ENCODE results near the gene CCK. TPM values are rescaled to one million over a fixed set of nuclear protein-coding genes. Genes with fewer than 3 reads are reported as not detected.
"Not testable (repeated sequence)": the region's sequence is repeated elsewhere in the genome, so short reads cannot be mapped to it uniquely, and the experiment has no call there.

Gene CCK, protein sequence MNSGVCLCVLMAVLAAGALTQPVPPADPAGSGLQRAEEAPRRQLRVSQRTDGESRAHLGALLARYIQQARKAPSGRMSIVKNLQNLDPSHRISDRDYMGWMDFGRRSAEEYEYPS
- polyA plus RNA-seq (2013, experiment 1 of 2; ENCODE audit: insufficient read length): not detected
- not detected for polyA plus RNA-seq (2013, experiment 2 of 2; ENCODE audit: insufficient read length)

DNA sequence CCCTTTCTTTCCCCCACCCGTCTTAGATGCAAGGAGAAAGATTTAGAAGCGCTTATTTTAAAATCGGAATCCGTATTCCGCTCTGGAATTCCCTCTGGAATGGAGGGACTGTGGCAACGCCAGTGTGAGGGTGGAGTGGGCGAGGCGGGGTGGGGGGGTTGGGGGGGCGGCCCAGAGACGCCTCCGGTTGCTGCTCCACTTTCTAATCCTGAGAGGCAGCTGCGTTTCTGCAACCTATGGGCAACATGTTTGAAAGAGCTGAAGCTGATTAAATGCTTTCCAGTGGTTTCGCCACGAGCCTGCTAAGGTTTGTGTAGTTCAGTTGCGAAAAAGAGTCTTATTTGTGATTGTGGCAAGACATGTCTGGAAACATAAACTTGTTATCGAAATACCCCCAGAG is at the start of gene CCK:
Gene CCK, minus strand, starts transcription at position 101 of the 400 bp plus-strand sequence. CDS start 2,555 bp downstream, outside the sequence.
- no peak for DNase-seq

DNA sequence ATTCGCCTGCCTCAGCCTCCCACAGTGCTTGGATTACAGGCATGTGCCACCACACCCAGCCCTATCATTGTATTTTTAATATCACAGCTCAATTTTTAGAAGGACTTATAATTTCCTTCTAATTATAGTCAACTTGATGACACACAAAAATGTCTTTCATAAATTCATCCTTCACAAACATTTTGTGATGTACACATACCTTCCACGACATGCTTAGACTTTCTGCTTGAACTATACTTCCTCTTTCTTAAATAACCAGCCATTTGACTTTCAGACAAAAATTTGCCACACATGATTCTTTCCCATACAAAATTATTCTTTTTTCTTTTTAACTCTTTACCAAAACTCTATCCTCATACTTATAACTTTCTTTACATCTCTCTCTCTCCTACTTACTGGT is 48.4 kb upstream of the CCK start:
- no peak for DNase-seq

DNA sequence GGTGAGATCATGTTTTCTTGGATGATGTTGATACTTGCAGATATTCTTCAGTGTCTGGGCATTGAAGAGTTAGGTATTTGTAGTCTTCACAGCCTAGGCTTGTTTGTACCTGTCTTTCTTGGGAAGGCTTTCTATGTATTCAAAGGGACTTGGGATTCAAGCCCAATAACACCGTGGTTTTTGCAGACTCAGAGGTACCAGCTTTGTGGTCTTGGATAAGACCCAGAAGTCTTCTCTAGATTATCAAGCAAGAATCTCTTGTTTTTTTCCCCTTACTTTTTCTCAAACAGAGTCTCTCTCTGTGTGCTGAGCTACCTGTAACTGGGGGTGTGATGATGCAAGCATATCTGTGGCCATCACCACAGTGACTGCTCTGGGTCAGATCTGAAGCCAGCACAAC is 42.7 kb upstream of the CCK start:
- DNase-seq: no peak

DNA sequence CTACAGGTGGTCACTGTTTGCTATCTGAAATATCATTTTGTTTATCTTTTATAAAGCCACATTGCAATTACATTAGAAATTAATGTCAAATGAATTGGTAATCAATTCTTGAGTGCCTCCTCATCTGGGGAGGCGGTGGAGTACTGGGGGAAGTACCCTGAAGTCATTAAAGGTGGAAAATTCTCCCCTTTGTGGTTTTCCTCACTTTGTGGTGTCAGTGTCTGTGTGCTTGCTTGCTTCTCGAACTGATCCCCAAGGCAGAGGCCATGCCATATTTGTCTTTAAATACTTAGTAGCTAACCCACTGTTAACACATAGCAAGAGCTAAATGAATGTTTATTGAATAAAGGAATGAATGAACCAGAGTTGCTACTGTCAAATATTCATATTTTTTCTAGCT is 40.5 kb upstream of the CCK start:
- no peak for DNase-seq

DNA sequence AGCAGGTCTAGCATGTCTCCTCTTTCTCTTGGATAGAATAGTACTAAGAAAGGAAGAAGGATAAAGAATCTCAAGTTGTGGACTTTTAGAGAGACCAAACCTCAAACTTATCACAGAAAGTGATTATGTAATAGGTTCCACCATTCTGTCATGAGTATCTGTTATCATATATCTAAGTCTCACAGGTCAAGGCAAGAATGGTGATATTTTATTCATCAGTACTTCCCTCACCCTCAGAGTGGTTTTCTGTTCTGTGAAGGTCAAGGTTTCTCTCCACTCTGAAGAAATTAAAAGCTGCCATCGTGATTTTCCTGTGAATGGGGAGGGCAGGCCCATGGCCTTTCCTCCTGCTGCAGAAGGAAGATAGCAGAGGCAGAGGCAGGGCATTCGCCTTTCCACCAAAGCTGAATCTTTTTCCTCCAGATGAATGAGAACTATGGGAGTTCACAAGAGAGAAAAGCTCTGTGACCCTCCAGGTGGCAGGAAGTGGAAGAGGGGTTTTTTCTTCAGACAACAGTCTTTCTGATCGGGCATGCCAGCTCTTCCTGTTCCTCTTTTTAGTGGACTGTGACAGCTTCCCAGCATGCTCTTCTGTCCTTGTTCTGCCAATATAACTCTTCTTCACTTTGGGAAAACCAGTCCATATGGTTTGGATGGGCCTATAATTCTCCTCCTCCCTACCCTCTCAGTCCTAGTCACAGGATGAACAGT is 37.1 kb upstream of the CCK start:
- no peak for DNase-seq

GRCh38 chr3:42301446-42302175 is 35.6 kb upstream of the CCK start:
- peak; percentile 23 for DNase-seq

GRCh38 chr3:42300778-42301177 is 34.8 kb upstream of the CCK start:
- no peak for DNase-seq

DNA sequence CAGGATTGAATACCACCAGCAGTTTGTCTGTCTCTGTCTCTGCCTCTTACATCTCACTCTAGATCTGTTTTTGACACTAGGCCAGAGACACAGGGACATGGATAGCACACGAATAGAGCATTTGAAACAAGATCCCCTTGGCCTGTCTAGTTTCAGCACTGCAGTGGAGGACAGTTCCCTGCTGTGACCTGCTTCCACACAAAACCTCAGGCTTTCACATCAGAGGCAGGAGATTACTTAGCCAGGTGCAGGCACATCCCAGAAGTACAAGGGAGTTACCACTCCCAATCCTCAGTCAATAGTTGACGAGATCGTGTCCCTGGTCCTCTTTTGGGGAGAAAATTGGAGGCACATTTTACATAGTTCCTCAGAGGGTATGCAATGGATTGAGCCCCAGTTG is 34.0 kb upstream of the CCK start:
- peak; percentile 42 for DNase-seq

GRCh38 chr3:42298259-42298658 is 32.3 kb upstream of the CCK start:
- DNase-seq: no peak

DNA sequence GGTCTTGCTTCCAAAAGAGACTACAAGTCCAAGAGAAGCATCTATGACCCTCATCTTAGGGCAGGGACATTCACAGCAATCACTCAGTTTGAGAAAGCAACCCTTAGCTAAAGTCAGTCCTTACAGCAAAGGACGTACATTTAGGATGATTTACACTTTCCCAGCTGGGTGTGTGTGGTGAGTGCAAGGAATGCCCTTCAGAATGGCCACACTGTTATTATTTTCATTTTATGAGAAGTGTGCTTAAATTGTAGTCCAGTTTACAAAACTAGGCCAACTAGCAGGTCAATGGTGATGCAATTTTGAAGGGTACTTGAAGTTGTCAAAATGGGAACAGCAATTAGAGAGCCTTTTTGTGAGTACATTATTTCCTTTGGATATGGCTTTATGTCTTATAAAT is 26.0 kb upstream of the CCK start:
- DNase-seq: no peak

DNA sequence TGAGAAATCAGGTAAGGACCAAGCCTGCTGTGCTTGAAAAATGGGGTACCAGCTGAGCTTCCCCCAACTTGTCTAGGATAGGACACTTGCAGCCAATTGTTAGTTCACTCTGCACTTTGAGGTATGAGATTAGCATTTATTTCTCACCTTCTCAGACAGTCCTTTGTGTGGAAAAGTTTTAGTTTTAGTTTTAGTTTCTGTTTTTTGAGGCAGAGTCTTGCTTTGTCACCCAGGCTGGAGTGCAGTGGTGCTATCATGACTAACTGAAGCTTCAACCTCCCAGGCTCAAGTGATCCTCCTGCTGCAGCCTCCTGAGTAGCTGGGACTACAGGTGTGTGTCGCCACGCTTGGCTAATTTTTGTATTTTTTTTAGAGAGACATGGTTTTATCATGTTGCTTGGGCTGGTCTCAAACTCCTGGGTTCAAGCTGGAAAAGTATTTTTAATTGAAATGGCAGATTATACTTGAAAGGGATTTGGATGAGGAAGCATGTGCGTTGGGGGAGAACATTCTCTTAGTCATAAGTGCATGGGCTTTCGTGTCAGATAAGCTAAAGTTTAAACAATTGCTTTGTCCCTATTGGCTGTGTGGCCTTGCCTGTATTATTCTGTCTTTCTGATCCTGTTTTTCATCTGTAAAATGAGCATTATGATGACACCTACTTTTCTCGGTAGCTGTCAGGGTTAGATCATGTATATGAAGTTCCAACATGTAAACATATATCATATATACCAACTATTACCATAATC is 25.2 kb upstream of the CCK start:
- no peak for DNase-seq

- DNase-seq: no peak
Observed at GRCh38 chr3:42289026-42289425, 23.0 kb upstream of the CCK start.

DNA sequence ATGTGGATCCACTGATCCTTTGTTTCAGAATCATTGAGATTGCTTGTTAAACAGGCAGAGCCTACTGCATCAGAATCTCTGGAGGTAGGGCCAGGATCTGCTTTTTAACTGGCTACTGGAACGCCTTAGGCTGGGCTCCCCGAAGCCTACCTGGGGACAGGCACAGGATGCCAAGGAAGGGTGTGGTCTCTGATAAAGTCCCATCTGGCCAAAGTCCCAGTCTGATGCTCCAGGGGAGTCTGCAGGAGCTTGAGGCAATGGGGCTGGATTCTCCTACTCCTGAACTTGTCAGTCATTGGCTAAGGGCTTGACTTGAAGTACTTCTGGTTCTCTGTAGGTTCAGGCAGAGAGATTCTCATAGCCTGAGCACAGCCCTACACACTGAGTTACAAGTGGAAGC is 22.4 kb upstream of the CCK start:
- no peak for DNase-seq

GRCh38 chr3:42287423-42287822 is 21.4 kb upstream of the CCK start:
- not testable (repeated sequence) for DNase-seq

DNA sequence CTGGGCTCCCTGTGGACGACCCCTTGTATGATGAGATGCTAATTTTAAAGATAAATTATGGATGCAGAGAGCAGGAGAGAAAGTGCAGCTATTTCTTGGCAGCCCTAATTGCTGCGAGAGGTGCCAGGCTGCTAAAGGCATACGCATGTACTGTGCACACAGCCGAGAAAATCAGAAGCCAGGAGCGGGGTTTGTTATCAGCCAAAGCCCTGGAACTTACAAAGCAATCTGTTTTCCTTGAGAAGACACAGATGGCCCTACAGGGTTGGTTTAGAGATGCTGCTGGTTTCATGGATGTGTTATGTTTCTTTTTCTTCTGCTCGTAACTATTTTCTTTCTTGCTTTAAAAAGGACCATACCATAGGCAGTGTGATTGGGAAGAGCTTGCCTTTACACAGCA is 11.7 kb upstream of the CCK start:
- no peak for DNase-seq

DNA sequence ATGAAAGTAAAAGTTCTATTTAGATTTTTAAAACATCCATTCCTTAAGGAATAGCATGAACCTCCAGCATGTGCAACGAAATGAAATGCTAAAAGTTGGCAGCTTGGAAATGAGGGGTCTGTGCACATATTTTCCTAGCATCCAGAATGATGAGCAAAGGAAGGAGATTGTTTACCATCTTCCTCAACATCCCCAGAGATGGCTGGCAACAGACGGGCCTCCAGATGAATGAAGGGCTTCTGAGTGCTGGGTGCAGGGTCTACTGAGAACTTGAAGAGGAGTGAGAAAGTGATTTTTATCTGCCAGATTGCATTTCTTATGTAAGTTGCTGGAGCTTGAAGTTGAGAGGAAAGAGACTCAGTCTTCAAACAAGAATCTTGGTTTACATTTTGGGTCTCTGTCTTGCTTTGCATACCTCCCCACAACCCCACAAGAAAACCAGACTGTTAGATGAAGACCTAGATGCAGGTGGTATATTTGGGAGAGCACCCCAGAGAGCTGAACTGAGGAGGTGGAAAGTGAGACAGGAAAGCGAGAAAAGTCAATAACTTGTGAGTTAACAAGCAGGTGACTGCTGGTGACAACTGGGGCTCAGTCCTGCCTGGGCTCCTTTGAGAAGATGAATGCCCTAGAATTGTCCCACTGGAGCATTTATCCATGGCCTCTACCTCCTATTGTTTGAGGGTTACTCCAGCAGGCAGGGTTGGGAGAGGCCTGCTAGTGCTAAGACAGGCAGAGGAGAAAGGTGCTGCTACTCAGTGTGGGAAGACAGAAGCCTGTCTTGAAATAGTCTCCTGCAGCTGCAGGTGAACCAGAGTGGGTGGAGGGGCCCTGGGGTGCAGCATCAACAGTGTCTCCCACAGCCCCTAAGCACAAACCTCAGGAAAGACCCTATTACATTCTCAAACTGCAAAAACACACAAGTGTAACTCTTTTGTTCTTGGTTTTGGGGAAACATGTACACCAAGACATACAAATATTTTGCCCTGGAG is 10.5 kb upstream of the CCK start:
- no peak for DNase-seq

- DNase-seq: no peak
Observed at GRCh38 chr3:42275217-42275616, 9.2 kb upstream of the CCK start.

GRCh38 chr3:42274266-42274665 is 8.3 kb upstream of the CCK start:
- DNase-seq: no peak

DNA sequence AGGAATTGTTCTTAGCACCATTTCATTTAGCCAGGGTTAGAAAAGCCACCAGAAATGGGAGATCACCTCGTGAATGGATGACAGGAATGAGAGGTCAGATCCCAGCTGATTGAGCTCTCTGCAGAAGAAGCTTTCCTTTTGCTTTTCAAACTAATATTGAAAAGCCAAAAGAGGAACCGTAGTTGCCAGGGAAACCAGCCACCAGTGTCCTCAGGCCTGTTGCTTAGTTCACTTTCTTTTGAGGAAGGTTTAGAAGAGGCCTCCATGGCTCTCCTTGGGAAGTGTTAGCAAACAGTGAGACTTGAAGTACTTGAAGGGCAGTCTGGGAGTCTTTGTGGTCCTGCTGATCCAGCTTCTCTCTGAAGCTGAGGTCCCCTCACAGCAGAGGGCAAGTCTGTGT is 7.4 kb upstream of the CCK start:
- DNase-seq: no peak

DNA sequence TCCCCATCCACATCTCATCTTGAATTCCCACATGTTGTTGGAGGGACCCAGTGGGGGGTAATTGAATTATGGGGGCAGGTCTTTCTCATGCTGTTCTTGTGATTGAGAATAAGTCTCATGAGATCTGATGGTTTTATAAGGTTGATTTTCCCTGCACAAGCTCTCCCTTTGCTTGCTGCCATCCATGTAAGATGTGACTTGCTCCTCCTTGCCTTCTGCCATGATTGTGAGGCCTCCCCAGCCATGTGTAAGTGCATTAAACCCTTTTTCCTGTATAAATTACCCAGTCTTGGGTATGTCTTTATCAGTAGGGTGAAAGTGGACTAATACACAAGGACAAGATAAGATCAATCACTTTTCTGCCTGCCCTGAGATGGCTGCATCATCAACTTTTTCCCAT is 5.8 kb upstream of the CCK start:
- DNase-seq: no peak

GRCh38 chr3:42270561-42270960 is 4.6 kb upstream of the CCK start:
- no peak for DNase-seq

DNA sequence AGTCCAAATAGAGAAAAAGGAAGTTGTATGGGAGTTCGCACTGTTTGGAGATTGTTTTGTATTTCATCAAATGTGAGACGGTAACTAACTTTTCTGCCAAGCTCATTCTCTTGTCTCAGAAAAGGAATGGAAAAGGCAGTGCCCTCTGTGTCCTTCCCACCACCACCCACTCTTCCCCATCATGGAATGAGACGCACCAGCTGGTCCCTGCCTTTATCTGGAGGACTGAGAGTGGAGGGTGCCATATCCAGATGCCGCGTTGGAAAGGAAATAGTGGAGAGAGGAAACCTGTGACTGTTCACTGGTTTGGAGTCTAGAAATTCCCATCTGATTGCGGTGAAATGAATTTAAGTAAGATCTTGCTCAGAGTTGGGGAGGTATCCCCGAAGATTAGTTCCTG is 3.7 kb upstream of the CCK start:
- no peak for DNase-seq

Data from fibroblast of skin of back (primary cell).